ENCODE measurements around the gene ANKRD30A. TPM values are rescaled to one million over a fixed set of nuclear protein-coding genes. Genes with fewer than 3 reads are reported as not detected.
"Not testable (repeated sequence)": the region's sequence is repeated elsewhere in the genome, so short reads cannot be mapped to it uniquely, and the experiment has no call there.

Gene ANKRD30A, protein sequence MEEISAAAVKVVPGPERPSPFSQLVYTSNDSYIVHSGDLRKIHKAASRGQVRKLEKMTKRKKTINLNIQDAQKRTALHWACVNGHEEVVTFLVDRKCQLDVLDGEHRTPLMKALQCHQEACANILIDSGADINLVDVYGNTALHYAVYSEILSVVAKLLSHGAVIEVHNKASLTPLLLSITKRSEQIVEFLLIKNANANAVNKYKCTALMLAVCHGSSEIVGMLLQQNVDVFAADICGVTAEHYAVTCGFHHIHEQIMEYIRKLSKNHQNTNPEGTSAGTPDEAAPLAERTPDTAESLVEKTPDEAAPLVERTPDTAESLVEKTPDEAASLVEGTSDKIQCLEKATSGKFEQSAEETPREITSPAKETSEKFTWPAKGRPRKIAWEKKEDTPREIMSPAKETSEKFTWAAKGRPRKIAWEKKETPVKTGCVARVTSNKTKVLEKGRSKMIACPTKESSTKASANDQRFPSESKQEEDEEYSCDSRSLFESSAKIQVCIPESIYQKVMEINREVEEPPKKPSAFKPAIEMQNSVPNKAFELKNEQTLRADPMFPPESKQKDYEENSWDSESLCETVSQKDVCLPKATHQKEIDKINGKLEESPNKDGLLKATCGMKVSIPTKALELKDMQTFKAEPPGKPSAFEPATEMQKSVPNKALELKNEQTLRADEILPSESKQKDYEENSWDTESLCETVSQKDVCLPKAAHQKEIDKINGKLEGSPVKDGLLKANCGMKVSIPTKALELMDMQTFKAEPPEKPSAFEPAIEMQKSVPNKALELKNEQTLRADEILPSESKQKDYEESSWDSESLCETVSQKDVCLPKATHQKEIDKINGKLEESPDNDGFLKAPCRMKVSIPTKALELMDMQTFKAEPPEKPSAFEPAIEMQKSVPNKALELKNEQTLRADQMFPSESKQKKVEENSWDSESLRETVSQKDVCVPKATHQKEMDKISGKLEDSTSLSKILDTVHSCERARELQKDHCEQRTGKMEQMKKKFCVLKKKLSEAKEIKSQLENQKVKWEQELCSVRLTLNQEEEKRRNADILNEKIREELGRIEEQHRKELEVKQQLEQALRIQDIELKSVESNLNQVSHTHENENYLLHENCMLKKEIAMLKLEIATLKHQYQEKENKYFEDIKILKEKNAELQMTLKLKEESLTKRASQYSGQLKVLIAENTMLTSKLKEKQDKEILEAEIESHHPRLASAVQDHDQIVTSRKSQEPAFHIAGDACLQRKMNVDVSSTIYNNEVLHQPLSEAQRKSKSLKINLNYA (N-terminal part only)
- not detected for total RNA-seq

DNA sequence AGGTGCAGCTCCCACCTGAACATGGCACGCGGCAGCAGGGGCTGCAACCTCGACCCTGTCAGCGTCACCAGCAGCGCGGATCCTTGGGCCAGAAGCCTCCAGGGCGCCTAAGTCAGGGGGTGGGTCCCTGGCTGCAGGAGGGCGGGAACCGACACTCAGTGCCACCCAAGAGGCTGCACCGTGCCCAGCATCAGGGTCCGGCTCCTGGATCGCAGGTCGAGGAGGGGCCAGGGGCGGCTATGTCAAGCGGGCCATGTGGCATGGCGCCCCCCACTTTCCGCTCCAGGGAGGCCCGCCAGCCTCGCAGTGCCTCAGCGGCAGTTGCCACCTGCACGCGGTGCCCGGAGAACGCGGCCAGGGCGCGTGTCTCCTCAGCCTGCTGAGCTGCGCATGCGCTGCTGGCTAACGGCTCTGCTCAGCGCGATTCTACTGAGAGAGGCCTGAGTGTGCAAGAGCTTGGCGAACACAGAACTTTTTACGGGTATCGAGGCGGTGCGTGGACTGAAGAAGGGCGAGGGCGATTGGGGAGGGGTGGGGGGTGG is at the start of gene ANKRD30A:
TSS of gene ANKRD30A (plus strand) at position 408 of the 542 bp plus-strand sequence. CDS start 190 bp downstream, outside the sequence.
- Histone ChIP-seq H3K27ac (replicated peaks in 1 of 4) (no peak within 1 kb of the TSS), H3K9me3 (peaks cover 0 to 4% (median 0%) of the 10 kb centered on the region in 4 donors), H3K27me3 (peaks cover 0 to 3% (median 0%) of the 10 kb centered on the region in 4 donors), H3K4me3 (no peak within 1 kb of the TSS), H3K4me1 (no peaks in the 10 kb centered on the region), H3K36me3 (no peaks in the 10 kb centered on the region)
- WGBS: 84% methylated on average over 25 of the region's 39 CpGs
- DNase-seq (ENCODE audit: extremely low spot score): no peak
- TF ChIP-seq, protein P1, sequence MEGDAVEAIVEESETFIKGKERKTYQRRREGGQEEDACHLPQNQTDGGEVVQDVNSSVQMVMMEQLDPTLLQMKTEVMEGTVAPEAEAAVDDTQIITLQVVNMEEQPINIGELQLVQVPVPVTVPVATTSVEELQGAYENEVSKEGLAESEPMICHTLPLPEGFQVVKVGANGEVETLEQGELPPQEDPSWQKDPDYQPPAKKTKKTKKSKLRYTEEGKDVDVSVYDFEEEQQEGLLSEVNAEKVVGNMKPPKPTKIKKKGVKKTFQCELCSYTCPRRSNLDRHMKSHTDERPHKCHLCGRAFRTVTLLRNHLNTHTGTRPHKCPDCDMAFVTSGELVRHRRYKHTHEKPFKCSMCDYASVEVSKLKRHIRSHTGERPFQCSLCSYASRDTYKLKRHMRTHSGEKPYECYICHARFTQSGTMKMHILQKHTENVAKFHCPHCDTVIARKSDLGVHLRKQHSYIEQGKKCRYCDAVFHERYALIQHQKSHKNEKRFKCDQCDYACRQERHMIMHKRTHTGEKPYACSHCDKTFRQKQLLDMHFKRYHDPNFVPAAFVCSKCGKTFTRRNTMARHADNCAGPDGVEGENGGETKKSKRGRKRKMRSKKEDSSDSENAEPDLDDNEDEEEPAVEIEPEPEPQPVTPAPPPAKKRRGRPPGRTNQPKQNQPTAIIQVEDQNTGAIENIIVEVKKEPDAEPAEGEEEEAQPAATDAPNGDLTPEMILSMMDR (IDR thresholded peaks at IDR 0.05): no peak
- TF ChIP-seq POLR2AphosphoS5 (IDR thresholded peaks at IDR 0.05): no peak
- TF ChIP-seq POLR2A (IDR thresholded peaks at IDR 0.05; ENCODE audit: low read depth): no peak
- no peak for TF ChIP-seq EP300 (IDR thresholded peaks at IDR 0.05)
- intact Hi-C loops (cut with DNase I): no loop called here

DNA sequence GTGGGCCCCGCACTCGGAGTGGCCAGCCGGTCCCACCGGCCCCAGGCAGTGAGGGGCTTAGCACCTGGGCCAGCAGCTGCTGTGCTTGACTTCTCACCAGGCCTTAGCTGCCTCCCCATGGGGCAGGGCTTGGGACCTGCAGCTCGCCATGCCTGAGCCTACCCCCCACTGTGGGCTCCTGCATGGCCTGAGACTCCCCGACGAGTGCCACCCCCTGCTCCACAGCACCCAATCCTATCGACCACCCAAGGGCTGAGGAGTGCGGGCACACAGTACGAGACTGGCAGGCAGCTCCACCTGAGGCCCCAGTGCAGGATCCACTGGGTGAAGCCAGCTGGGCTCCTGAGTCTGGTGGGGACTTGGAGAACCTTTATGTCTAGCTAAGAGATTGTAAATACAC is 49.3 kb upstream of the ANKRD30A start:
- H3K36me3 ChIP-seq; H3K27me3 ChIP-seq; H3K9me3 ChIP-seq; intact Hi-C loops (cut with DNase I); DNase-seq (ENCODE audit: extremely low spot score); H3K27ac ChIP-seq (replicated peaks in 1 of 4); H3K4me3 ChIP-seq; H3K4me1 ChIP-seq: not testable (repeated sequence)
- WGBS: 82% methylated on average over 3 of the region's 10 CpGs

DNA sequence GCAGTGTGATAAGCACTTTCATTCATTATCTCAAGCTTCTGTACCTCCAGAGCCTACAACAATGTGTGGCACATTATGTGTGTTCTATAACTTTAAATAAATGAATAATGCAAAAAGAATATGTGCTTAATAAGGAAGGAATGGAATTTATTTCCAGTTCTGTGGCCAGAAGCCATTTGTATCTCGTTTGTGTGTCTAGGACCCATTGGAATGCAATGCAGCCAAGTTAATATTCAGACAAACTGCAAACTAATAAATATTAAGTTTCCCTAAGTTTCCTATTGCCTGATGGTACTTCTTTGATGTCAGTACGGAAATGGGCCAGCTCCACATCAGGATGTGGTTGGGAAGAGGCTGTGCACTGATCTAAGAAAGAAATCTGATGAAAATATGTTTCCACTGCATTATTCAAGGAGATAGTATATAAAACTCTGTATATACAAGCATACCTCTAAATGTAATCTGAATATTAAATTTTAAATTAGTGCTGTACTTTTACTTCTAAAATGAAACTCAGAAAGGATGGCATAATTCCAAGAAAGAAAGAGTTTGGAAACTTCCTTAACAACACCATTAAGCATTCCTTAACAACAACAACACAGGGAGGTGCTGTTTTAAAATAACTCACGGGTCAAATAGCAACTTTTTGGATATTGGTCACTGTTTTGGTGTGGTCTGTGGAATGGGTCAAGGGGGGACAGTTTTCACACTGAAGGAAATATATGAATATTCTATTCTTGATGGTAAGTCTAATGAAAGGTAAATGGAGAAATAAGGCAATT is 29.4 kb upstream of the ANKRD30A start:
- DNase-seq (ENCODE audit: extremely low spot score): no peak
- Histone ChIP-seq H3K36me3 (no peaks in the 10 kb centered on the region), H3K27ac (replicated peaks in 1 of 4) (no peak overlapping the region), H3K27me3 (no peaks in the 10 kb centered on the region), H3K4me1 (no peaks in the 10 kb centered on the region), H3K9me3 (no peaks in the 10 kb centered on the region), H3K4me3 (no peak overlapping the region)
- 18% methylated on average over 3 of the region's 3 CpGs for WGBS
- TF ChIP-seq, protein P1 (IDR thresholded peaks at IDR 0.05): no peak
- TF ChIP-seq EP300 (IDR thresholded peaks at IDR 0.05) (no peak), POLR2A (IDR thresholded peaks at IDR 0.05; ENCODE audit: low read depth) (no peak), POLR2AphosphoS5 (IDR thresholded peaks at IDR 0.05) (no peak)
- intact Hi-C loops (cut with DNase I): no loop called here

DNA sequence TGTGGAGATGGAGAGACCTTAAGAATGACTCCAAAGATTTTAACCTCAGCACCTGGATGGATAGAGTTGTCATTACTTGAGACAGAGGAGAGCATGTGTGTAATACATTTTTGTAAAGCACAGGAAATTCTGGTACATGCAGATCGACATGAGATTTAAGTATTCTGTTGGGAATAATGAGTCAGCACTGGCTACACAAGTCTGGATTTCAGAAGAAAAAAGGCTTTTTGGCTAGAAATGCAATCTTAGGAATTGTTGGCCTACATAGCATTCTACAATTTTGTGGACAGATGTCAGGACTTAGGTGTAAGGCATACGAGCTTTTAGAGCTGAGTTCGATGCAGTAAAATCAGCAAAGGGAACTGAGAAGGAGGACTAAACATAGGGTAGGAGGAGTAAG is 24.1 kb upstream of the ANKRD30A start:
- H3K9me3 ChIP-seq: no peaks in the 10 kb centered on the region
- H3K27me3 ChIP-seq: no peaks in the 10 kb centered on the region
- TF ChIP-seq, protein P1 (IDR thresholded peaks at IDR 0.05): no peak
- no peak for TF ChIP-seq EP300 (IDR thresholded peaks at IDR 0.05)
- no peak for TF ChIP-seq POLR2AphosphoS5 (IDR thresholded peaks at IDR 0.05)
- TF ChIP-seq POLR2A (IDR thresholded peaks at IDR 0.05; ENCODE audit: low read depth): no peak
- no peaks in the 10 kb centered on the region for H3K36me3 ChIP-seq
- no peak overlapping the region for H3K4me3 ChIP-seq
- no peak for DNase-seq (ENCODE audit: extremely low spot score)
- no peaks in the 10 kb centered on the region for H3K4me1 ChIP-seq
- H3K27ac ChIP-seq (replicated peaks in 1 of 4): no peak overlapping the region
- 79% methylated on average over 3 of the region's 3 CpGs for WGBS
- intact Hi-C loops (cut with DNase I): no loop called here
